H9 (cell line): ENCODE results near the gene CD300LD. TPM values are rescaled to one million over a fixed set of nuclear protein-coding genes. Genes with fewer than 3 reads are reported as not detected.

Source experiments
- DNase-seq: peaks from one replicate; pipeline ENCODE4 v3.0.0-alpha.2; 2017
- H2AFZ ChIP-seq: one replicate; pipeline ENCODE4 v1.6.1; 2013; ENCODE audit warnings: mild to moderate bottlenecking, low read length, control low read depth, moderate library complexity
- H2AK5ac ChIP-seq: 2 replicates; pipeline ENCODE4 v1.6.1; 2013; ENCODE audit warnings: low read length, control low read depth, mixed read lengths; ENCODE audit not compliant: insufficient read length
- H2BK120ac ChIP-seq: one replicate; pipeline ENCODE4 v1.6.1; 2013; ENCODE audit warnings: low read depth, mild to moderate bottlenecking, low read length, control low read depth, inconsistent platforms; ENCODE audit not compliant: poor library complexity, severe bottlenecking
- H2BK12ac ChIP-seq: 2 replicates; pipeline ENCODE4 v1.6.1; 2013; ENCODE audit warnings: low read length, control low read depth, mixed read lengths, low read depth; ENCODE audit not compliant: insufficient read length
- H2BK15ac ChIP-seq: 2 replicates; pipeline ENCODE4 v1.6.1; 2013; ENCODE audit warnings: low read depth, low read length, control low read depth
- H2BK20ac ChIP-seq: one replicate; pipeline ENCODE4 v1.6.1; 2013; ENCODE audit warnings: low read depth, mild to moderate bottlenecking, low read length, control low read depth, inconsistent platforms; ENCODE audit not compliant: poor library complexity, severe bottlenecking
- H2BK5ac ChIP-seq: 2 replicates; pipeline ENCODE4 v1.6.1; 2013; ENCODE audit warnings: low read length, control low read depth, mixed read lengths; ENCODE audit not compliant: insufficient read length
- H3K14ac ChIP-seq: 2 replicates; pipeline ENCODE4 v1.6.1; 2013; ENCODE audit warnings: low read length, control low read depth; ENCODE audit not compliant: insufficient read depth
- H3K18ac ChIP-seq: 2 replicates; pipeline ENCODE4 v1.6.1; 2013; ENCODE audit warnings: low read depth, mild to moderate bottlenecking, mixed read lengths, low read length, control low read depth; ENCODE audit not compliant: insufficient read length
- H3K23ac ChIP-seq: 2 replicates; pipeline ENCODE4 v1.6.1; 2013; ENCODE audit warnings: low read length, control low read depth, mixed read lengths, low read depth; ENCODE audit not compliant: insufficient read length
- H3K23me2 ChIP-seq: 2 replicates; pipeline ENCODE4 v1.6.1; 2013; ENCODE audit warnings: low read depth, mild to moderate bottlenecking, mixed read lengths, low read length, control low read depth; ENCODE audit not compliant: insufficient read length, poor library complexity, severe bottlenecking
- H3K27ac ChIP-seq: 2 replicates; pipeline ENCODE4 v1.5.1; 2013; ENCODE audit warnings: low read length, control low read depth, mixed read lengths, low read depth; ENCODE audit not compliant: insufficient read length
- H3K27me3 ChIP-seq: 2 replicates; pipeline ENCODE4 v1.6.1; 2013; ENCODE audit warnings: low read length, control low read depth, inconsistent platforms; ENCODE audit not compliant: insufficient read depth
- H3K4ac ChIP-seq: 2 replicates; pipeline ENCODE4 v1.6.1; 2013; ENCODE audit warnings: low read depth, mild to moderate bottlenecking, control low read depth, inconsistent platforms, low read length, moderate library complexity
- H3K4me1 ChIP-seq: 2 replicates; pipeline ENCODE4 v1.6.1; 2013; ENCODE audit warnings: low read length, control low read depth, inconsistent platforms; ENCODE audit not compliant: insufficient read depth
- H3K4me2 ChIP-seq: 2 replicates; pipeline ENCODE4 v1.6.1; 2013; ENCODE audit warnings: low read length, control low read depth, mixed read lengths; ENCODE audit not compliant: insufficient read length, insufficient read depth
- H3K56ac ChIP-seq: 2 replicates; pipeline ENCODE4 v1.6.1; 2013; ENCODE audit warnings: low read depth, mild to moderate bottlenecking, mixed read lengths, low read length, control low read depth; ENCODE audit not compliant: insufficient read length
- H3K79me1 ChIP-seq: 2 replicates; pipeline ENCODE4 v1.6.1; 2013; ENCODE audit warnings: low read depth, mild to moderate bottlenecking, moderate library complexity, low read length, control low read depth, inconsistent platforms; ENCODE audit not compliant: insufficient read depth, poor library complexity, severe bottlenecking
- H3K79me2 ChIP-seq: 2 replicates; pipeline ENCODE4 v1.6.1; 2013; ENCODE audit warnings: low read length, control low read depth, inconsistent platforms; ENCODE audit not compliant: insufficient read depth
- H3K9ac ChIP-seq: 2 replicates; pipeline ENCODE4 v1.6.1; 2013; ENCODE audit warnings: low read length, control low read depth, mixed read lengths; ENCODE audit not compliant: insufficient read length; ENCODE audit errors: extremely low read depth
- H3K9me3 ChIP-seq: one replicate; pipeline ENCODE4 v1.6.1; 2013; ENCODE audit warnings: low read depth, low read length, inconsistent platforms; ENCODE audit not compliant: control insufficient read depth
- H3T11ph ChIP-seq: one replicate; pipeline ENCODE4 v1.6.1; 2013; ENCODE audit warnings: mild to moderate bottlenecking, low read length, control low read depth, inconsistent platforms
- H4K20me1 ChIP-seq: one replicate; pipeline ENCODE4 v1.6.1; 2013; ENCODE audit not compliant: control insufficient read depth, insufficient read length, insufficient read depth
- H4K5ac ChIP-seq: 2 replicates; pipeline ENCODE4 v1.6.1; 2013; ENCODE audit warnings: low read depth, mild to moderate bottlenecking, mixed read lengths, low read length, control low read depth; ENCODE audit not compliant: insufficient read length
- H4K8ac ChIP-seq: replicated peaks from 2 replicates; pipeline ENCODE4 v1.6.1; 2013; ENCODE audit warnings: low read length, control low read depth, mixed read lengths, low read depth; ENCODE audit not compliant: insufficient read length
- H4K91ac ChIP-seq: 2 replicates; pipeline ENCODE4 v1.6.1; 2013; ENCODE audit warnings: low read depth, mild to moderate bottlenecking, moderate library complexity, mixed read lengths, low read length, control low read depth; ENCODE audit not compliant: insufficient read length
- H3K27ac Mint-ChIP-seq, 3 experiments: 2 replicates in 2 of 3; 3 replicates in 1 of 3; pipeline ENCODE4 v1.8.0; 2020 to 2021; ENCODE audit warnings: mixed read lengths in 3 of 3, mild to moderate bottlenecking in 1 of 3, moderate library complexity in 1 of 3
- H3K27me3 Mint-ChIP-seq: 2 replicates; pipeline ENCODE4 v1.8.0; 2021; ENCODE audit warnings: low read depth, mild to moderate bottlenecking, moderate library complexity, mixed read lengths
- H3K36me3 Mint-ChIP-seq, 3 experiments: 2 replicates in 2 of 3; 3 replicates in 1 of 3; pipeline ENCODE4 v1.8.0; 2020 to 2021; ENCODE audit warnings: low read depth in 3 of 3, mixed read lengths in 3 of 3; ENCODE audit not compliant: insufficient read depth in 1 of 3
- H3K4me1 Mint-ChIP-seq, 2 experiments: 2 replicates each; pipeline ENCODE4 v1.8.0; 2020; ENCODE audit warnings: mixed read lengths in 2 of 2
- H3K4me3 Mint-ChIP-seq, 2 experiments: 2 replicates in 1 of 2; 3 replicates in 1 of 2; pipeline ENCODE4 v1.8.0; 2020 to 2021; ENCODE audit warnings: mild to moderate bottlenecking in 2 of 2, mixed read lengths in 2 of 2, moderate library complexity in 1 of 2
- H3K9me3 Mint-ChIP-seq, 2 experiments: 2 replicates in 1 of 2; 3 replicates in 1 of 2; pipeline ENCODE4 v1.8.0; 2020; ENCODE audit warnings: mild to moderate bottlenecking in 2 of 2, mixed read lengths in 2 of 2, moderate library complexity in 1 of 2
- WGBS: extraction: QIAGEN DNeasy Blood & Tissue Kit; methylation state at CpG from one replicate; pipeline ENCODE4 v1.1.7; 2013; ENCODE audit warnings: missing lambda C conversion rate, low lambda C conversion rate, mixed read lengths; ENCODE audit not compliant: insufficient read length; ENCODE audit errors: extremely low coverage; 5-methylcytosine and 5-hydroxymethylcytosine counted together
- total RNA-seq: library from RNA; stranded (reverse); gene quantifications from 2 replicates; pipeline ENCODE4 v1.2.1, GENCODE V29; 2021
- TF ChIP-seq, protein P1 (sequence below): fragments of 200-600 bp; sonication (generic); conservative IDR thresholded peaks from 3 replicates; pipeline ENCODE4 v1.8.0; 2021; ENCODE audit warnings: antibody characterized with exemption, mild to moderate bottlenecking

The CD300LD gene
- total RNA-seq, 1 experiment from 2014 or later = not detected

DNA sequence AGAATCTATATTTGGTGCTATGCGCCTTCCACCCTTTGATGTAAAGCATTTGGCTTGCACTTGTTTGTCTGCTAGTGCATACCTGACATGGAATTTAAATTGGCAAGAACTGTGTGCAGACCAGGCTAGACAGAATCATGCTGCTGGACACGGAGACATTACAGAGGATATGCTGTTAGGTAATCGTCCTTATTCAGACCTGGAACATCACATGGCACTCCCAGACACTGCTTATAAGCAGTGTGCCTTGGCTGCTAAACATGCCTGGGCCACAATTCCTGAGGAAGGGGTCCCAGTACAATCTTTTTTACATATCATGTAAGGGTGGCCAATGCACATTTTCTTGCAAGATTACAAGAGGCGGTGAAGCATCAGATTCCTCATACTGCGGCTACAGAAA lies 6.4 kb downstream of the CD300LD start:
- Histone ChIP-seq H4K91ac (no peak overlapping the region), H3K4me1 (no peaks in the 10 kb centered on the region), H3K4me2 (no peak overlapping the region), H3K23me2 (no peaks in the 10 kb centered on the region), H2BK15ac (no peak overlapping the region), H3K27ac (no peak overlapping the region), H2BK5ac (no peak overlapping the region), H3K4ac (no peak overlapping the region), H3K9ac (no peak overlapping the region), H3K27me3 (no peaks in the 10 kb centered on the region), H3K23ac (no peak overlapping the region), H3K14ac (no peak overlapping the region), H3K79me2 (no peaks in the 10 kb centered on the region), H4K20me1 (no peaks in the 10 kb centered on the region), H3K56ac (no peak overlapping the region), H2AFZ (no peak overlapping the region), H3K9me3 (no peaks in the 10 kb centered on the region), H2BK20ac (no peak overlapping the region), H2AK5ac (no peak overlapping the region), H3K79me1 (no peaks in the 10 kb centered on the region), H3T11ph (no peak overlapping the region), H4K5ac (no peak overlapping the region), H2BK120ac (no peak overlapping the region), H2BK12ac (no peak overlapping the region), H4K8ac (no peak overlapping the region), H3K18ac (no peak overlapping the region)
- Mint-ChIP-seq H3K4me3 (no peak overlapping the region), H3K27ac (no peak overlapping the region), H3K9me3 (no peaks in the 10 kb centered on the region; a peak in 1 of 5 replicates), H3K36me3 (no peaks in the 10 kb centered on the region), H3K27me3 (peaks cover 27% of the 10 kb centered on the region), H3K4me1 (no peaks in the 10 kb centered on the region; a peak in 1 of 4 replicates)
- TF ChIP-seq, protein P1, sequence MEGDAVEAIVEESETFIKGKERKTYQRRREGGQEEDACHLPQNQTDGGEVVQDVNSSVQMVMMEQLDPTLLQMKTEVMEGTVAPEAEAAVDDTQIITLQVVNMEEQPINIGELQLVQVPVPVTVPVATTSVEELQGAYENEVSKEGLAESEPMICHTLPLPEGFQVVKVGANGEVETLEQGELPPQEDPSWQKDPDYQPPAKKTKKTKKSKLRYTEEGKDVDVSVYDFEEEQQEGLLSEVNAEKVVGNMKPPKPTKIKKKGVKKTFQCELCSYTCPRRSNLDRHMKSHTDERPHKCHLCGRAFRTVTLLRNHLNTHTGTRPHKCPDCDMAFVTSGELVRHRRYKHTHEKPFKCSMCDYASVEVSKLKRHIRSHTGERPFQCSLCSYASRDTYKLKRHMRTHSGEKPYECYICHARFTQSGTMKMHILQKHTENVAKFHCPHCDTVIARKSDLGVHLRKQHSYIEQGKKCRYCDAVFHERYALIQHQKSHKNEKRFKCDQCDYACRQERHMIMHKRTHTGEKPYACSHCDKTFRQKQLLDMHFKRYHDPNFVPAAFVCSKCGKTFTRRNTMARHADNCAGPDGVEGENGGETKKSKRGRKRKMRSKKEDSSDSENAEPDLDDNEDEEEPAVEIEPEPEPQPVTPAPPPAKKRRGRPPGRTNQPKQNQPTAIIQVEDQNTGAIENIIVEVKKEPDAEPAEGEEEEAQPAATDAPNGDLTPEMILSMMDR = no peak
- DNase-seq = no peak
- WGBS = no CpG with 5 or more reads among the region's 5 CpGs
